Activated T-helper 17 cell treated with anti-CD3 and anti-CD28 coated beads, Interleukin-2, amount 50 U/mL, for 72 hours (primary cell): ENCODE data around the gene ARSG. TPM values are rescaled to one million over a fixed set of nuclear protein-coding genes. Genes with fewer than 3 reads are reported as not detected.

Experiments
- ATAC-seq: fragments of 150-1000 bp; cut with Tn5 transposase; replicated peaks from 2 replicates; pipeline ENCODE4 v1.10.0; 2021; ENCODE audit warnings: mild to moderate bottlenecking, moderate library complexity
- H3K27ac Mint-ChIP-seq: one replicate; pipeline ENCODE4 v1.8.0; 2022; ENCODE audit warnings: mixed read lengths
- H3K27me3 Mint-ChIP-seq: one replicate; pipeline ENCODE4 v1.8.0; 2022; ENCODE audit warnings: mixed read lengths
- H3K36me3 Mint-ChIP-seq: one replicate; pipeline ENCODE4 v1.8.0; 2022; ENCODE audit warnings: low read depth, mild to moderate bottlenecking, mixed read lengths
- H3K4me1 Mint-ChIP-seq: one replicate; pipeline ENCODE4 v1.8.0; 2022; ENCODE audit warnings: mixed read lengths
- H3K4me3 Mint-ChIP-seq: one replicate; pipeline ENCODE4 v1.8.0; 2022; ENCODE audit warnings: mild to moderate bottlenecking, mixed read lengths
- H3K9me3 Mint-ChIP-seq: one replicate; pipeline ENCODE4 v1.8.0; 2022; ENCODE audit warnings: mixed read lengths
- total RNA-seq, 2 donors: library from RNA; stranded (reverse); gene quantifications; one replicate each; pipeline ENCODE4 v1.2.3, GENCODE V29; 2022

ARSG gene
- total RNA-seq, 2 donors from 2014 or later, result 4.8 to 6.3 TPM

DNA sequence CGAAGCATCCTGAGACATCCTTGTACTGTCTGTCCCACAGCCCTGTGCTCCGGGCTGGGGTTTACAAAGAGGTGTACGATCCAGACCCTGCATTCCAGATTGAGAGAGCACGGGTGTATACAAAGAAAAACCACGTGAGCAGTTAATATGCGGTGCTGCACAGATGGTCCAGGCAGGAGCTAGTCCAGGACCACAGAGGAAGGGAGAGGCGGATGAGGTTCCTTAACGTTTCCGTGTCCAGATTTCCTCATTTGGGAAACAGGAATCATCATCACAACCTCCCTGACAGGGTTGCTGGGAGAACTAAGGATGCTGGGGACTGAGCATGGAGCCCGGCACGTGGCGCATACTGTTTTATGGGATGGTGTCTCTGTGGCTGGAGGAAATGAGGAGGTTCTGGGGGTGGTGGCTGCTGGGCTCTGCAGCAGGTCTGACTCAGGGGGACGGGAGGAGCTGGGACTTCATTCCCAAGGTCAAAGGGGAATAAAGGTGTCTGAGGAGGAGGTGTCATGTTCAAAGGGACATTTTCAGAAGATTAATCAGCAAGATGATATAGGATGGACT lies 139.8 kb downstream of the ARSG start:
- no peaks in the 10 kb centered on the region for H3K9me3 Mint-ChIP-seq
- H3K27me3 Mint-ChIP-seq, result no peaks in the 10 kb centered on the region
- H3K4me1 Mint-ChIP-seq, result peaks cover 11% of the 10 kb centered on the region
- H3K36me3 Mint-ChIP-seq, result peaks cover 44% of the 10 kb centered on the region
- no peak for ATAC-seq
- H3K4me3 Mint-ChIP-seq, result no peak overlapping the region
- peak overlapping the region; percentile 70 for H3K27ac Mint-ChIP-seq

DNA sequence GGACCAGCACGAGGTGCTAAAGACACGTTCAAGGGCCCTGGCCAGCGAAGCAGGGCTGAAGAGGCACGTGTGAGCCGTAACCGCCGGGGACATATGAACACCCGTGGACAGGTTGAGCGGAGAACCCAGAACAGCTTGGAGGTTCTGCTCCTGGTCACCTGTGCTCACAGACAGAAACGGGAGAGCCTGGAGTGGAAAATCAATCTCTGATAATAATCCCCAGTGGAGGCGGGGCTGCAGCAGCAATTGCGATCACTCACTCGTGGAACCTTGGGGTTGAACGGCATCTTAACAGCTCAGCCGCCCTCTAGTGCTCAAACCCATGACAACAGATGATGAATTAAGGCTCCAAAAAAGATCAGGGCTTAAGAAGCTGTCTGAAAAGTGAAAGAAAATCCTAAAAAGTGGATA lies 140.4 kb downstream of the ARSG start:
- no peak for ATAC-seq
- Mint-ChIP-seq H3K36me3 (peaks cover 46% of the 10 kb centered on the region), H3K27ac (peak overlapping the region; percentile 70), H3K27me3 (no peaks in the 10 kb centered on the region), H3K4me1 (peaks cover 17% of the 10 kb centered on the region), H3K9me3 (no peaks in the 10 kb centered on the region), H3K4me3 (no peak overlapping the region)

DNA sequence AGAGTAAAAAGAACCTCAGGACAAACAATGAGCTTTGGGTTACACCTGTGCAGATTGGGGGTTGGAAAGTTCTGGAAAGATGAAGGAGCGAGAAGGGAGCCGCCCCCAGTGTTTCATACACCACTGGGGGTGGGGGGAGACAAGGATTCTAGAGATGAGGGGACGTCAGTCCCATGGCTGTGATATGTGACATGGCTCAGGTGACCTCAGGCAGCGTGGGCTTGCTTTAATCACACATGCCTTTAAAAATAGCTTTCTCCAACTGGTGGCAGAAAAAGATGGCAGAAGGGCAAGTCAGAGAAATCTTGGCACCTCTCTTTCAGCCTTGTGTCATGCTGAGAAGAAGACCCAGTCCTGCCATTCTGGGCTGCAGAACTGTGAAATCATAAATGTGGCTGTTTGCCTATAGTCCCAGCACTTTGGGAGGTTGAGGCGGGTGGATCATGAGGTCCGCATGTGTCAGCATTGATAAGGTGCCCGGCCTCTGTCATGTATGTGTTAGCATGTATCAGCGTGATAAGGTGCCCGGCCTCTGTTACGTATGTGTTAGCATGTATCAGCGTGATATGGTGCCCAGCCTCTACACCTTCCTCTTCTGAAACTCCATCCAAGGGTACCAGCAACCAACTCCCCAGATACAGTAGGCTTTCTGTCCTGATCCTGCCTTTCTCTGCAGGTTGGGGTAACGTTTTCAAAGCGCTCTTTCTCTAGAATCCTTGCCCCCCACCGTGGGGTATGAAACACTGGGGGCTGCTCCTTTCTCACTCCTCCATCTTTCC lies 141.0 kb downstream of the ARSG start:
- H3K27me3 Mint-ChIP-seq, result no peaks in the 10 kb centered on the region
- H3K36me3 Mint-ChIP-seq, result peaks cover 46% of the 10 kb centered on the region
- ATAC-seq, result no peak
- H3K4me3 Mint-ChIP-seq, result no peak overlapping the region
- peaks cover 21% of the 10 kb centered on the region for H3K4me1 Mint-ChIP-seq
- H3K27ac Mint-ChIP-seq, result peak overlapping the region; percentile 70
- H3K9me3 Mint-ChIP-seq, result no peaks in the 10 kb centered on the region

DNA sequence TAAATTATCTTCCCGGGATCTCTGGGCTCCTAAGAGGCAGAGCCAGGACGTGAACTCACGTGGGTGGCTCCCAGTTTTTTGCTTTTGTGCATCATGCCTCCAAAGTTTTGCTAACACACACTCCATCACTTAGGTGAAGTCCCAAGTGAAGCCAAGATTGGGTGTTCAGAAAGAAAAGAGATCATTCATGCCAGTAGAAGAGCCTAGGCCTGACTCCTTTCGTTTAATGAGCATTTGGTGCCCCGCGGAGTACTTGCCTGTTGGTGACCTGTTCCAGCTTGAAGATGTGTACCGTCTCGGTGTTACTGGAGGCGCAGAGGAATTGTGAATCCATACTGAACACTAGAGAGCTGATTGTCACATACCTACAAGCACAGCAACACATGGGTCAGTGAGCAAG lies 141.9 kb downstream of the ARSG start:
- no peaks in the 10 kb centered on the region for H3K27me3 Mint-ChIP-seq
- H3K9me3 Mint-ChIP-seq, result no peaks in the 10 kb centered on the region
- H3K27ac Mint-ChIP-seq, result no peak overlapping the region
- H3K4me3 Mint-ChIP-seq, result no peak overlapping the region
- H3K4me1 Mint-ChIP-seq, result peaks cover 24% of the 10 kb centered on the region
- peaks cover 46% of the 10 kb centered on the region for H3K36me3 Mint-ChIP-seq
- ATAC-seq, result no peak

DNA sequence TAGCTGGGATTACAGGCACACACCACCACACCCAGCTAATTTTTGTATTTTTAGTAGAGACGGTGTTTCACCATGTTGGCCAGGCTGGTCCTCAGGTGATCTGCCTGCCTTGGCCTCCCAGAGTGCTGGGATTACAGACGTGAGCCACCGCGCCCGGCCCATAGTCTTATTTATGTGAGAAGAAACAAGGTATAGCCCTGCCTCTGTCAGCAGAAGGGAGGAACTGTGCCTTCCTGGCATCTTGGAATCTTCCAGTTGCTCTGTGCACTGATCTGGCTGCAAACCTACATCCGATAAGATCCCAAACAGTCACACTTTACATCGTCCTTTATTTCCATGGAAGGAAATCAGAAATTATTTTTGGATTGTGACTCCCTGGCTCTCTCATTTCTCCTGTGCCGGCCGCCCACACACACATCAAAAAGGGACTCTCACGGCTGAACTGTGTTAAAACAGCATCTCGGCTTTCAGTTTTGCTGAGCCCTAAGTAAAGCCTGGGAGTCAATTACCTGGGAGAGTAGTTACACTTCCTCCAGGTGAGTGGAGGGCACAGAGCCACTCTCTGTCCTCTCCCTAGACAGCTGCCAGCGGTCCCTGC lies 142.7 kb downstream of the ARSG start:
- H3K36me3 Mint-ChIP-seq, result peaks cover 42% of the 10 kb centered on the region
- ATAC-seq, result no peak
- no peak overlapping the region for H3K27ac Mint-ChIP-seq
- no peaks in the 10 kb centered on the region for H3K9me3 Mint-ChIP-seq
- H3K27me3 Mint-ChIP-seq, result no peaks in the 10 kb centered on the region
- H3K4me1 Mint-ChIP-seq, result peaks cover 25% of the 10 kb centered on the region
- H3K4me3 Mint-ChIP-seq, result no peak overlapping the region

DNA sequence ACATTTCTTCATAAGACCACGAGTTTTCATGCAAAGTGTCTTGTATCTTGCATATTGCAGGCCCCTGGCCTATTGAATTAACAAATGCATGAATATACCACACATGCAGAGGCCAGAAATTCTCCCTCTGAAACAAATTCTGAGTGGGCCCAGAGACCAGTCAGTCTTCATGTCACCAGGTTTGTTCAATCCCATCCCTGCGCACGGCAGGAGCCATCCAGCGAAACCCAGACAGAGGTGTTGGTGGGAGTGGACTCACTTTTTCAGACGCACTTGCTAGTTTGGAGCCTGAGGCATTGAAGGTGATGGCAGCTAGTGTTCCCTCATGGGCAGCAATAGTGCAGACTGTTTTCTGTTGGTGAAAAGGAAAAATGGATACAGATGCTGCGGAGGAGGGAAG lies 144.1 kb downstream of the ARSG start:
- Mint-ChIP-seq H3K4me1 (peaks cover 25% of the 10 kb centered on the region), H3K9me3 (no peaks in the 10 kb centered on the region), H3K4me3 (no peak overlapping the region), H3K36me3 (peaks cover 30% of the 10 kb centered on the region), H3K27ac (no peak overlapping the region), H3K27me3 (no peaks in the 10 kb centered on the region)
- no peak for ATAC-seq

DNA sequence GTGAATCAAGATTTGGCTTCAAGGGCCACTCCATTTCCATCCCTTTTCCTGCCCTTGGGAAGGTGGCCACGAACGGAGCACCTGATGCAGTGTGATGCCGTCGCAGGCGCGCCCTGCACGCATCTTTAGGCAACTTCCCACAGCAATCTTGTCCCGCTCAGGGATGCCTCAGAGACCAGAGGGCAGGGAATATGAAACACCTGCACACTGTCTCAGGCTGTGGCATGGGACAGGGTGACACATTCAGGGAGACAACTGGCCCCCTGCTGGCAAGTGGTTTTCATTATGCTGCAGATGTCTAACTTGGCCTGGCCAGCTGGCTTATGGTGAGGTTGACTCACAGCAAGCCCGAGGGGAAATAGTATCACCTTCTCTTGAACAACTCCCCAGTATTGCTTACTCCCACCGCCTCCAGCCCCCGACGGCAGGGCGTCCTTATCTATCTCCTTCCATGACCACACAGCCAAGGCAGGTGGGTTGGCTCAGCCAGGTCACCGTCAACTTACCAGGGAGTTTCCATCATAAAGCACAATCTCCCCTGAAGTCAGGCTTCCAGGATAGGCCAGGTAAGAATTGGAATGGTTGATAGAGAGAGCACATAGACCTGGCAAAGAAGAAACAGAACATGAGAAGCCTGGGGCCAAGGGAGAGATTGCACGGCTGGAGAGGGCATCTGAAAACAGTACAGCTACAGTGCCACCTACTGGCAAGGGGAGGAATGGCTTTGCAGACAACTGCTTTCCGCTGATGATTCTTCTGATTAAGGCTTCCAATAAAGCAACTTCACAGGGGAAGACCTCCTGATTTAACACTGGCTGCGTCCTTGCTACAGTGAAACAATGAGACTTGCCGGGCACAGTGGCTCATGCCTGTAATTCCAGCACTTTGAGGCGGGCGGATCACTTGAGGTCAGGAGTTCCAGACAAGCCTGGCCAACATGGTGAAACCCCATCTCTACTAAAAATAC lies 144.9 kb downstream of the ARSG start:
- H3K36me3 Mint-ChIP-seq, result peaks cover 30% of the 10 kb centered on the region
- peak; percentile 80 for ATAC-seq
- peak overlapping the region; percentile 93 for H3K27ac Mint-ChIP-seq
- peaks cover 31% of the 10 kb centered on the region for H3K4me1 Mint-ChIP-seq
- H3K4me3 Mint-ChIP-seq, result peak overlapping the region; percentile 67
- no peaks in the 10 kb centered on the region for H3K27me3 Mint-ChIP-seq
- H3K9me3 Mint-ChIP-seq, result no peaks in the 10 kb centered on the region

DNA sequence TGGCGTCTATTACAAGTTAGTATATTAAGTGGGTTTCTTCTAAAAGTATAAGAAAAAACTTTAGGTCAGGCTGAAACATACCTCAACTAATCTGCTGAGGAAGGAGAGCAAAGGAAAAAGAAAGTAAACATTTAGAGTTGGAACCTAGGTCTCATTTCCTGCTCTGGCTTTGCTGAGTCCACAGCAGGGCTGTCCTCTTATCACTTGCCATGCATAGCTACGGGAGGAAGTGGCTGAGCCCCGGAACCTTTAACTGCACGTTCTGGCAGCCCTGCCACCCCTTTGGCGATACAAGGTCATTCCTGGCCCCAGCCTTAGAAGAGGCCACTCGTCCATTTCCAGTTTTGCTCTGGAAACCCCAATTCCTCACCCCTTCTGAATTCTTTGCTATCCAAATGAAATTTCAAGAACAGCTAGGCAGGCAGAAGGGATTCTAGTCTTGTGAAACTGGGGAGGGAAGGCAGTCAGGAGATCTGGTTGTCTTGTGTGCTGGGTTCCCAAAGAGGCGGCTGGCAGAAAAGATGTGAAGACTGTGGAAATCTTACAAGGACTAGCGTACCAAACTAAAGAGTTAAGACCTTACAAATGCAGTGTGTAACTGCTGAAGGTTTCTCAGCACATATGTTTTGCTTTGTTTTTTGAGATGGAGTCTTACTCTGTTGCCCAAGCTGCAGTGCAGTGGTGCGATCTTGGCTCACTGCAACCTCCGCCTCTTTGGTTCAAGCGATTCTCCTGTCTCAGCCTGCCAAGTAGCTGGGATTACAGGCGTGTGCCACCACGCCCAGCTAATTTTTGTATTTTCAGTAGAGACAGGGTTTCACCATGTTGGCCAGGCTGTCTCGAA lies 146.9 kb downstream of the ARSG start:
- Mint-ChIP-seq H3K36me3 (peaks cover 11% of the 10 kb centered on the region), H3K4me3 (peak overlapping the region; percentile 67), H3K4me1 (peaks cover 29% of the 10 kb centered on the region), H3K9me3 (no peaks in the 10 kb centered on the region), H3K27ac (peak overlapping the region; percentile 93), H3K27me3 (no peaks in the 10 kb centered on the region)
- ATAC-seq, result peak; percentile 82

DNA sequence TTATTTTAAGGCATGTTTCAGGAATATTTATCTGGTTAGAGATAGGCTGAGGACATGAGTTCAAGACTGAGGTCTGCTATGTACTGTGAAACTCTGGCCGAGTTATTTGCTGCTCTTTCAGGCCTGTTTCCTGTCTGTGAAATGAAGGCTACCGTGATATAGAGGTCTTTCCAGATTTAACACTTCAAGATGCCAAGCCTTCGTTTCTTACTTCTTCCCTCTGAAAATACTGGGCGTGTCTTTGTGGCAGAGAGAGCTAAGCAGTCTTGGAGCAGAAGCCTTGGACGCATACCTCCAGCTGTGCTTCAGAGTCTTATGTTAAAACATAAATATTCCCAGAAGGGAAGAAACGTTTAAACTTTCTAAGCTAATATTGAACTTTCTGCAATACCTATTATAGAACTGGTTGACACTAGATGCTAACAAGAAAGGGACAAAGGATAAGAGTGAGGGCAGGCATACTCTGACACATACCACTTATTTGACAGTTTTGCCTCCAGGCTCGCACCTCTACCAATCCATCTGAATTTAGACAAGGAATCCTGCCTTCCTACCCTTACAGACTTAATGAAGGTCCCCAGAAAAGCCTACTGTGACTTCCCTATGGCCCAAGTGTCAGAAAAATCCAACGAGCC lies 148.5 kb downstream of the ARSG start:
- ATAC-seq, result no peak
- no peak overlapping the region for H3K4me3 Mint-ChIP-seq
- peak overlapping the region; percentile 93 for H3K27ac Mint-ChIP-seq
- no peaks in the 10 kb centered on the region for H3K9me3 Mint-ChIP-seq
- H3K36me3 Mint-ChIP-seq, result peaks cover 12% of the 10 kb centered on the region
- peaks cover 29% of the 10 kb centered on the region for H3K4me1 Mint-ChIP-seq
- no peaks in the 10 kb centered on the region for H3K27me3 Mint-ChIP-seq

DNA sequence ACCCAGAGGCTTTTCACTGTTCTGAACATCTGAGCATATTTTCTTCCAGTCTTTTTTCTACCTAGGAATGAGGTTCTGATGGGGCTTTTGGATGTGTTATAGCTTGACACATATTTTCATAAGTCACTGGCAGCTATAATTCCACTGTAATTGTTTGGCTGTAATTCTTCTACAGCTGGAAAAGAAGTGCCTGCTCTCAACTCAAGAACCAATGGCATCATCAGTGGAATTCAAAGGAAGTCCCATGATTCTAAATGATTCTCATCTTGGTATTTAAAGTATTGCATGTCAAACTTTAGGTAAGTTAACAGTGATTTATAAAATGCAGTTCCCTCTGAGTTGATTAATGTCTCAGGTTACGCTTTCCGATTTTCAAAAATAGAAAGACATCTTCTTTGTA lies 149.2 kb downstream of the ARSG start:
- no peak overlapping the region for H3K4me3 Mint-ChIP-seq
- peaks cover 29% of the 10 kb centered on the region for H3K4me1 Mint-ChIP-seq
- H3K36me3 Mint-ChIP-seq, result peaks cover 12% of the 10 kb centered on the region
- peak overlapping the region; percentile 18 for H3K27ac Mint-ChIP-seq
- no peak for ATAC-seq
- H3K9me3 Mint-ChIP-seq, result no peaks in the 10 kb centered on the region
- no peaks in the 10 kb centered on the region for H3K27me3 Mint-ChIP-seq

DNA sequence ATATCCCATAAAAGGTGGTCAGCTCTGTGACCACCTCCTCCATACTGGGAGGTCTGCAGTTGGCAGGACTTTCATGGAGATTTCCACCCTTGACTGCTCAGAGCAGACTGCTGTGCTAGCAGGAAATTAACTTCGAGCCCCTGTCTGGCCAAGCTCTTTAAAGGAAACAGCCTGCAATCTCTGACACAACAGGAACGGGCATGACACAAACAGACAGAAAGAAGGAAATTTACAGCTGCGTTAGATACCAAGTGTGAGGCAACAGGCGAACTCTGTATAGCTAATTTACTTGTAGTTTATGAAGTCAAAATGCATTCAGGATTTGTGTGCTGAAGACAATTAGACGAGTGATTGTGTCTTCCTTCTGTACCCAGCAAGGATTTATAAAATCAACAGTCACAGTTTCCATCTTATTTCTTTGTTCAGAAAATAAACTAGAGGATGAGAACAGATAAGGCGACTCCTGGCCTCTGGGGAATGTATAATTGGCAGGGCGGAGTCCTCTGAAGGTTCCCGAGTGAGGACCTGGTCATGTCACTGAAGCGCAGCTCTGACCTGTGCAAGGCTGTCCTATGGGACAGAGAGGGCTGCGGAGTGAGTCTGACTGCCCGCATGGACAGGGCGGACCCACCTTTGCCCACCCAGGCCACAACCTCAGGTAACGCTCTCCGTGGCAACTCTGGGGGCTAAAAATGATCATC lies 149.9 kb downstream of the ARSG start:
- no peak for ATAC-seq
- no peaks in the 10 kb centered on the region for H3K9me3 Mint-ChIP-seq
- H3K27ac Mint-ChIP-seq, result peak overlapping the region; percentile 18
- H3K4me1 Mint-ChIP-seq, result peaks cover 23% of the 10 kb centered on the region
- no peak overlapping the region for H3K4me3 Mint-ChIP-seq
- H3K27me3 Mint-ChIP-seq, result no peaks in the 10 kb centered on the region
- H3K36me3 Mint-ChIP-seq, result peaks cover 6% of the 10 kb centered on the region

DNA sequence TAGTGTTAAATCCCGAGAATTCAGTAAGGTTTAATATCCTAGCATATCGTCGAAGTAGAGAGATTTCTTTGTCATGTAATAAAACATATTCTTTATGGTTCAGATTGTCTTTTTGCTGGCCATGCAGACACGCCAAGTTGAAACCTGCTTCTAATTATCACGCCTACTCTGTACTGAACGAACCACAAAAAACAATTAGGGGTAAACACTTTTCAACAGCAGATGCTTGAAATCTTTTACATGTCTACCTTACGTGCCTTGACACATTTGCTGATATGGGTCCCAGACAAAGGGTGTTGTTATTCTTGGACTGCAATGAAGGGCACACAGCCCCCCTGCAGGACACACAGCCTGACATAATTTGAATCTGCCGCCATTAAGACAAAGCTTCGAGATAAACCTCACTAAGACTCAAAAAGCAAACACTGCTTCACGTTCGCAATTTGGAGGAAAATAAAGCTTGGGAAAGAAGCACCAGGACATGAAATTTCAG lies 152.7 kb downstream of the ARSG start:
- H3K36me3 Mint-ChIP-seq, result peaks cover 16% of the 10 kb centered on the region
- H3K4me3 Mint-ChIP-seq, result no peak overlapping the region

DNA sequence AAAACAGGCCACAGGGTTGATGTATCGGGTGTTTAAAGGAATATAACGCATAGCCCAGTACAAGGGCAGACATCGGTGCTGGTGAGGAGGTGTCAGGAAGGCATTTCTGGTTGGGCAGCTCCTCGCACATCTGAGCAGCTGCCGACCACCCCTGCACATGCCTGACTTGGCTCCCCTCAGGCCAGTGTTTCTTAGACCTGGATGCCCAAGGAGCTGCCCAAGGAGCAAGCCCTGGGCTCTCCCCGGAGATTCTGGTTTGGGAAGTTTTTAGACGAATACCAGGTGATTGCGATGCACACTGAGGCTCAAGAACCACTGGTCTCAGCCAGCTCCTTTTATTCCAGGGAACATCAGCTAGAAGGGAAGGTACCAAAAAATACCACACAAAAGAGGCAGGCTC lies 154.4 kb downstream of the ARSG start:
- no peak for ATAC-seq
- Mint-ChIP-seq H3K36me3 (peaks cover 32% of the 10 kb centered on the region), H3K27me3 (no peaks in the 10 kb centered on the region), H3K9me3 (no peaks in the 10 kb centered on the region), H3K27ac (no peak overlapping the region), H3K4me3 (no peak overlapping the region), H3K4me1 (peaks cover 10% of the 10 kb centered on the region)

More for the DNA sequence above, 152.7 kb downstream of the ARSG start:
- Mint-ChIP-seq H3K4me1 (peaks cover 11% of the 10 kb centered on the region), H3K27me3 (no peaks in the 10 kb centered on the region), H3K9me3 (no peaks in the 10 kb centered on the region), H3K27ac (no peak overlapping the region)
- ATAC-seq, result no peak
